ENCODE measurements around the gene MAML2. TPM values are rescaled to one million over a fixed set of nuclear protein-coding genes. Genes with fewer than 3 reads are reported as not detected.

Gene MAML2
- total RNA-seq, 4 donors from 2014 or later: 17.6 to 31.6 (median 25.8) TPM

DNA sequence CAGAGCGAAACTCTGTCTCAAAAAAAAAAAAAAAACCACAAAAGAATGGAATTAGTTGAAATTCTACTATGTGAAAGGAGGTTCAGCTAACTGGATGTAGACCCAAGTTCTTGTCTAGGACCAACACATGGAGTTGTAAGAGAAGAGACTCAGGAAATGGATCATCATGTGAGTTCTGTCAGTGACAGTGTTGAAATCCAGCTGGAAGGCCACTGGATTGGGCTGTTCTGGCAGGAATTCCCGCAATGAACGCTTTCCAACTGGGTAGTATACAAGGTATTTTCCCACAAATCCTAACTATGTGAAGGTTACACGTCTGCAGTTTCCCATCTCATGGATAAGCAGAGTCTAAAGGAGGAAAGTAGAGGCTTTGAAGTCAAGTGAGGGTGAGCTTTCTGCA is 151.2 kb downstream of the MAML2 start:
- no peak overlapping the region for H3K4me3 ChIP-seq (ENCODE audit: low read depth, poor library complexity, severe bottlenecking)
- no peak for DNase-seq (ENCODE audit: low spot score in 2 of 2)
- intact Hi-C loops (cut with DNase I; ENCODE audit: low total_unique reads): no loop called here
- 82 to 90% methylated on average over 4 of the region's 4 CpGs for WGBS, 2 donors
- no peak for TF ChIP-seq CTCF (IDR thresholded peaks at IDR 0.05)
- TF ChIP-seq POLR2A (IDR thresholded peaks at IDR 0.05): no peak

DNA sequence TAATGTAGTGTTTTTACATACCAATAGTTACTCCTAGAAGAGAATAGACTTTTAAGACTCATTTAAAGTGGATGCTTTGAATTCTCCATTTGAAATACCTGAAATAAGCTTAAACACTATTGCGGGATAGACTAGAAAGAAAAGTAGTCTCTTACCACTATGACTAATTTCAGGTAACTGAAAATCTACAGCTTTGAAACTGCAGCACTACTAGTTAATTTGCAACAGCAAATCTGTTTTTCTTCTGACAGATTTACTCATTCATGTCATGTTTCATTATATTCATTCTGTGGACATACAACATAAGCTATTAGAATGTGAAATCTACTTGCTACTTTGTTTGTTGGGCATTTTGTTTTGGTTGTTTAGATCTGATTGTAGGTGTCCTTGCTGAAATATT is 153.6 kb downstream of the MAML2 start:
- WGBS, 2 donors: 96 to 98% methylated on average over 1 of the region's 1 CpG
- no peak overlapping the region for H3K4me3 ChIP-seq (ENCODE audit: low read depth, poor library complexity, severe bottlenecking)
- TF ChIP-seq CTCF (IDR thresholded peaks at IDR 0.05) (no peak), POLR2A (IDR thresholded peaks at IDR 0.05) (no peak)
- no peak for DNase-seq (ENCODE audit: low spot score in 2 of 2)
- intact Hi-C loops (cut with DNase I; ENCODE audit: low total_unique reads): no loop called here

GRCh38 chr11:96188243-96189006 is 154.6 kb downstream of the MAML2 start:
- no peak for DNase-seq (ENCODE audit: low spot score in 2 of 2)
- H3K4me3 ChIP-seq (ENCODE audit: low read depth, poor library complexity, severe bottlenecking): no peak overlapping the region
- WGBS, 2 donors: 6 to 11% methylated on average over 2 of the region's 2 CpGs
- TF ChIP-seq POLR2A (IDR thresholded peaks at IDR 0.05): no peak
- no peak for TF ChIP-seq CTCF (IDR thresholded peaks at IDR 0.05)
- intact Hi-C loops (cut with DNase I; ENCODE audit: low total_unique reads): no loop called here

- intact Hi-C loops (cut with DNase I; ENCODE audit: low total_unique reads): no loop called here
- WGBS, 2 donors: 54 to 55% methylated on average over 3 of the region's 3 CpGs
- H3K4me3 ChIP-seq (ENCODE audit: low read depth, poor library complexity, severe bottlenecking): no peak overlapping the region
- DNase-seq (ENCODE audit: low spot score in 2 of 2): no peak
- TF ChIP-seq CTCF (IDR thresholded peaks at IDR 0.05): no peak
- no peak for TF ChIP-seq POLR2A (IDR thresholded peaks at IDR 0.05)
Observed at GRCh38 chr11:96187822-96188221, 155.2 kb downstream of the MAML2 start.

- intact Hi-C loops (cut with DNase I; ENCODE audit: low total_unique reads): no loop called here
- WGBS, 2 donors: 87 to 92% methylated on average over 1 of the region's 1 CpG
- no peak for DNase-seq (ENCODE audit: low spot score in 2 of 2)
- TF ChIP-seq CTCF (IDR thresholded peaks at IDR 0.05) (no peak), POLR2A (IDR thresholded peaks at IDR 0.05) (no peak)
- H3K4me3 ChIP-seq (ENCODE audit: low read depth, poor library complexity, severe bottlenecking): no peak overlapping the region
Observed at GRCh38 chr11:96186806-96187205, 156.2 kb downstream of the MAML2 start.
